Mesendoderm (in vitro differentiated cells): ENCODE data around the gene NPEPL1.

Source experiments
- DNase-seq: peaks from one replicate; pipeline ENCODE4 v3.0.0; 2013
- H2AK5ac ChIP-seq: 2 replicates; pipeline ENCODE4 v1.6.1; 2013; ENCODE audit warnings: low read length, inconsistent platforms
- H2BK120ac ChIP-seq: 2 replicates; pipeline ENCODE4 v1.6.1; 2013; ENCODE audit warnings: low read depth, mild to moderate bottlenecking, low read length, moderate library complexity, mixed read lengths
- H2BK15ac ChIP-seq: replicated peaks from 2 replicates; pipeline ENCODE4 v1.6.1; 2013; ENCODE audit warnings: low read depth, mild to moderate bottlenecking, moderate library complexity
- H2BK5ac ChIP-seq: 2 replicates; pipeline ENCODE4 v1.6.1; 2013; ENCODE audit warnings: low read length, inconsistent platforms
- H3K18ac ChIP-seq: 2 replicates; pipeline ENCODE4 v1.6.1; 2013; ENCODE audit warnings: mild to moderate bottlenecking, low read length, mixed read lengths
- H3K23ac ChIP-seq: one replicate; pipeline ENCODE4 v1.6.1; 2013; ENCODE audit warnings: low read length
- H3K27ac ChIP-seq: 2 replicates; pipeline ENCODE4 v1.5.1; 2013; ENCODE audit warnings: low read depth, mild to moderate bottlenecking, inconsistent platforms, low read length, moderate library complexity
- H3K27me3 ChIP-seq: 2 replicates; pipeline ENCODE4 v1.6.1; 2013; ENCODE audit warnings: low read length, control low read depth, mild to moderate bottlenecking, inconsistent platforms; ENCODE audit not compliant: insufficient read depth, poor library complexity
- H3K36me3 ChIP-seq: 2 replicates; pipeline ENCODE4 v1.6.1; 2013; ENCODE audit warnings: low read length, inconsistent platforms; ENCODE audit not compliant: control insufficient read depth, insufficient read depth
- H3K4ac ChIP-seq: one replicate; pipeline ENCODE4 v1.6.1; 2013; ENCODE audit warnings: low read depth, mild to moderate bottlenecking, low read length, moderate library complexity
- H3K4me1 ChIP-seq: 2 replicates; pipeline ENCODE4 v1.6.1; 2013; ENCODE audit warnings: low read depth, low read length, inconsistent platforms; ENCODE audit not compliant: control insufficient read depth
- H3K4me2 ChIP-seq: 2 replicates; pipeline ENCODE4 v1.6.1; 2013; ENCODE audit warnings: low read length
- H3K4me3 ChIP-seq: 2 replicates; pipeline ENCODE4 v1.5.1; 2013; ENCODE audit warnings: mild to moderate bottlenecking, low read length
- H3K56ac ChIP-seq: one replicate; pipeline ENCODE4 v1.6.1; 2013; ENCODE audit warnings: low read length
- H3K79me1 ChIP-seq: 2 replicates; pipeline ENCODE4 v1.6.1; 2013; ENCODE audit warnings: low read length, inconsistent platforms
- H3K79me2 ChIP-seq: 2 replicates; pipeline ENCODE4 v1.6.1; 2013; ENCODE audit warnings: mild to moderate bottlenecking, low read length; ENCODE audit not compliant: control insufficient read depth, insufficient read depth
- H3K9ac ChIP-seq: 2 replicates; pipeline ENCODE4 v1.6.1; 2013; ENCODE audit warnings: low read length, inconsistent platforms
- H4K5ac ChIP-seq: one replicate; pipeline ENCODE4 v1.6.1; 2013; ENCODE audit warnings: low read length
- H4K8ac ChIP-seq: one replicate; pipeline ENCODE4 v1.6.1; 2013; ENCODE audit warnings: low read depth, mild to moderate bottlenecking, control low read depth, low read length, moderate library complexity
- WGBS: extraction: QIAGEN DNeasy Blood & Tissue Kit; methylation state at CpG from one replicate; pipeline ENCODE4 v1.1.7; 2013; ENCODE audit warnings: low lambda C conversion rate, missing lambda C conversion rate; ENCODE audit not compliant: insufficient coverage; ENCODE audit errors: extremely low coverage; 5-methylcytosine and 5-hydroxymethylcytosine counted together

Gene NPEPL1

GRCh38 chr20:58714923-58715351, 22.3 kb downstream of the NPEPL1 start:
- H3K79me2 ChIP-seq: no peaks in the 10 kb centered on the region
- no peak overlapping the region for H3K23ac ChIP-seq
- no peak overlapping the region for H2AK5ac ChIP-seq
- H2BK15ac ChIP-seq: no peak overlapping the region
- H2BK120ac ChIP-seq: no peak overlapping the region
- no peak overlapping the region for H4K5ac ChIP-seq
- H3K4me1 ChIP-seq: no peaks in the 10 kb centered on the region
- H3K9ac ChIP-seq: no peak overlapping the region
- no peak for DNase-seq
- H3K4me3 ChIP-seq: no peak overlapping the region
- H4K8ac ChIP-seq: no peak overlapping the region
- H3K4ac ChIP-seq: no peak overlapping the region
- H3K36me3 ChIP-seq: no peaks in the 10 kb centered on the region
- no peaks in the 10 kb centered on the region for H3K79me1 ChIP-seq
- no peak overlapping the region for H3K27ac ChIP-seq
- no peaks in the 10 kb centered on the region for H3K27me3 ChIP-seq
- H2BK5ac ChIP-seq: no peak overlapping the region
- H3K56ac ChIP-seq: no peak overlapping the region
- no peak overlapping the region for H3K4me2 ChIP-seq
- H3K18ac ChIP-seq: no peak overlapping the region
- WGBS: no CpG with 5 or more reads among the region's 14 CpGs

GRCh38 chr20:58715391-58715800, 22.8 kb downstream of the NPEPL1 start:
- Histone ChIP-seq H4K5ac (no peak overlapping the region), H3K36me3 (no peaks in the 10 kb centered on the region), H3K4me3 (no peak overlapping the region), H2BK5ac (no peak overlapping the region), H3K4me2 (no peak overlapping the region), H2BK15ac (no peak overlapping the region), H3K27me3 (no peaks in the 10 kb centered on the region), H2BK120ac (no peak overlapping the region), H3K79me1 (no peaks in the 10 kb centered on the region), H2AK5ac (no peak overlapping the region), H3K4ac (no peak overlapping the region), H3K4me1 (no peaks in the 10 kb centered on the region), H3K23ac (no peak overlapping the region), H3K56ac (no peak overlapping the region), H4K8ac (no peak overlapping the region), H3K27ac (no peak overlapping the region), H3K79me2 (no peaks in the 10 kb centered on the region), H3K18ac (no peak overlapping the region), H3K9ac (no peak overlapping the region)
- DNase-seq: no peak
- WGBS: no CpG with 5 or more reads among the region's 11 CpGs

DNA sequence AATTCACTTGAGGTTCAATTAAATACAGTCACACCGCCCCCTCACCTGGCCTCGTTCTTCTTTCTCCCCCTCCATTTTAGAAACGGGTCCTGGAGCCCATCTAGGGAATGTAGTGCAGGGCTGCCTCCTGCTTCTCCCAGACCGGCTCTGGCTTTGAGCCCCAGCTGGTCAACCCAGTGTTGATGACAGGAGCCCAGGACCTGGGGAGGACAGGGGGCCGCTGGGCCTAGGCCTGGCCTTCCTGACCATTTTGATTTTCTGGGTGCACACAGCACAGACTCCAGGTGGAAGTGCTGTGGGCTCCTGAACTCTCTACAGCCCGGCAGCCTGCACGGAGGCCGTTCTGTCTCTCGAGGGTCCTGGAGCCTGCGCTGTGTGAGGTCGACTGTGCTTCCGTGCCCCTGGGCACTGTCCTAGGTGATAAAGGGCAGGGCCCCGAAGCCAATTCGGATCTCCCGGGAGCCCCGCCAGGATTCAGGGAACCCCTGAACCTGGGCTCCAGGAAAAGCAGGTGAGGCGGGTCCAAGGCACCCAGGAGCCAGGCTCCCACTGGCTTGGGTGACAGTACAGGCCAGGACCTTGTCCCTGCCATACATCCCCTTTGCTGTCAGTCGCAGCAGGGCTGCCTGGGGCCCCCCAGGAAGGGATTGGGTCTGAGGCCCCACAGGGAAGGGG, 23.3 kb downstream of the NPEPL1 start:
- Histone ChIP-seq H3K27me3 (no peaks in the 10 kb centered on the region), H3K4me3 (no peak overlapping the region), H4K8ac (no peak overlapping the region), H2BK15ac (no peak overlapping the region), H2BK5ac (no peak overlapping the region), H3K56ac (no peak overlapping the region), H2BK120ac (no peak overlapping the region), H3K4me1 (no peaks in the 10 kb centered on the region), H2AK5ac (no peak overlapping the region), H3K4me2 (no peak overlapping the region), H3K23ac (no peak overlapping the region), H4K5ac (no peak overlapping the region), H3K9ac (no peak overlapping the region), H3K18ac (no peak overlapping the region), H3K36me3 (no peaks in the 10 kb centered on the region), H3K4ac (no peak overlapping the region), H3K79me1 (no peaks in the 10 kb centered on the region), H3K79me2 (no peaks in the 10 kb centered on the region), H3K27ac (no peak overlapping the region)
- no CpG with 5 or more reads among the region's 18 CpGs for WGBS
- DNase-seq: no peak

DNA sequence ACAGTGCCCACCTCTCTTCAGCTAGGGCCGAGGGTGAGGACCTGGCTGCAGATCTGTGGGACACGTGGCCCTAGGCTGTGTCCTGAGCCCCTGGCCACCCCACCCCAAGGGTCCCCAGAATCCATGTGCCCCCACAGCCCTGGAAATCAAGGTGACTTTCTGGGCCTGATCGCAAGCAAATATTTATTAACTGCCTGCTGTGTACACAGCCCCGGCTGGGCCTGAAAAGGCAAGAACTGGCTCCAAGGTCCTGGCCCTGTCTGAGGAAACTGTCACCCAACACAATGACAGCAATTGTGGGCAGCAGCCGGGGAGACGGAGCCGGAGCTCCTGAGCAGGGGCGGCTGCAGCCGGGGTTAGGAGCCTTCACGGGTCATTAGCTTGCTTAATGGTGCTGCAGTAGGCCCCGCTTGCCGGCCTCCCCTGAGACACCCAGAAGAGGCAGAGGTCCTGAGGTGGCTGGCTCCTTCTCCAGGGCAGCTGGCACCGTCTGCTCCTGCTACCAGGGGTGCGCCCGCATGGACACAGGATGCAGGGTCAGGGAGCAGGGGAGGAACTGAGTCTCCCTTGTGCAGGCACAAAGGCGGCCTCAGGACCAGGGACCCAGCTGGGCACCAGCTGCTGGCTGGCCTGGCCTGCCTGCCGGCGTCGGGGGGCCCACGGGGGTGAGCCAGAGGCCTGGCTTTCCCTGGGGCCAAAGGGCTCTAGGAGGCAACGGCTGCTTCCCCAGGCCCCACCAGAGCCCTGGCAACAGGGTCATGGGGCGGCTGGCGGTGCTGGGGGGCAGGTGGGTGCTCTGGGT, 24.1 kb downstream of the NPEPL1 start:
- H3K56ac ChIP-seq: no peak overlapping the region
- H3K4me1 ChIP-seq: no peaks in the 10 kb centered on the region
- no peak overlapping the region for H2BK5ac ChIP-seq
- H3K9ac ChIP-seq: no peak overlapping the region
- no peak for DNase-seq
- H3K79me1 ChIP-seq: no peaks in the 10 kb centered on the region
- H4K5ac ChIP-seq: no peak overlapping the region
- H3K4ac ChIP-seq: no peak overlapping the region
- H3K23ac ChIP-seq: no peak overlapping the region
- no peaks in the 10 kb centered on the region for H3K79me2 ChIP-seq
- no peak overlapping the region for H2BK15ac ChIP-seq
- no peak overlapping the region for H2BK120ac ChIP-seq
- no peak overlapping the region for H3K4me2 ChIP-seq
- H3K4me3 ChIP-seq: no peak overlapping the region
- H2AK5ac ChIP-seq: no peak overlapping the region
- no peak overlapping the region for H3K27ac ChIP-seq
- no peak overlapping the region for H4K8ac ChIP-seq
- H3K36me3 ChIP-seq: no peaks in the 10 kb centered on the region
- no CpG with 5 or more reads among the region's 23 CpGs for WGBS
- no peak overlapping the region for H3K18ac ChIP-seq
- H3K27me3 ChIP-seq: no peaks in the 10 kb centered on the region

- no peaks in the 10 kb centered on the region for H3K4me1 ChIP-seq
- no peak overlapping the region for H3K9ac ChIP-seq
- H3K56ac ChIP-seq: no peak overlapping the region
- WGBS: no CpG with 5 or more reads among the region's 23 CpGs
- no peaks in the 10 kb centered on the region for H3K36me3 ChIP-seq
- H3K79me1 ChIP-seq: no peaks in the 10 kb centered on the region
- no peak overlapping the region for H3K4me2 ChIP-seq
- no peak overlapping the region for H3K4me3 ChIP-seq
- H2BK15ac ChIP-seq: no peak overlapping the region
- no peak overlapping the region for H2BK120ac ChIP-seq
- H3K23ac ChIP-seq: no peak overlapping the region
- H4K5ac ChIP-seq: no peak overlapping the region
- H2BK5ac ChIP-seq: no peak overlapping the region
- H3K27ac ChIP-seq: no peak overlapping the region
- no peak overlapping the region for H4K8ac ChIP-seq
- DNase-seq: no peak
- no peak overlapping the region for H3K4ac ChIP-seq
- H3K79me2 ChIP-seq: no peaks in the 10 kb centered on the region
- H2AK5ac ChIP-seq: no peak overlapping the region
- H3K27me3 ChIP-seq: no peaks in the 10 kb centered on the region
- no peak overlapping the region for H3K18ac ChIP-seq
These were observed 24.9 kb downstream of the NPEPL1 start for GRCh38 chr20:58717278-58718091.
